Measurements from ENCODE around the gene CCR9. TPM values are rescaled to one million over a fixed set of nuclear protein-coding genes. Genes with fewer than 3 reads are reported as not detected.

Gene CCR9
- polyA plus RNA-seq, 1 donor from 2014 or later: not detected

DNA sequence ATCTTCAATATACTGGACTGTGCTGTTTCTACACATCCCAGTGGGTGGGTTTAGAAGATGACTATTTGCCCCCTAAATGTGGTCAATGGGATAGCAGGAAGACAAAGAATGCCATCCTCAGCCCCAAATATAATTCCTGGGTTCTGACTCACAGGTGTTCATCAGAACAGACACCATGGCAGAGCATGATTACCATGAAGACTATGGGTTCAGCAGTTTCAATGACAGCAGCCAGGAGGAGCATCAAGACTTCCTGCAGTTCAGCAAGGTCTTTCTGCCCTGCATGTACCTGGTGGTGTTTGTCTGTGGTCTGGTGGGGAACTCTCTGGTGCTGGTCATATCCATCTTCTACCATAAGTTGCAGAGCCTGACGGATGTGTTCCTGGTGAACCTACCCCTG is 60.0 kb downstream of the CCR9 start:
- H3K4me3 ChIP-seq (ENCODE audit: low read length): no peak overlapping the region
- no peaks in the 10 kb centered on the region for H3K27me3 ChIP-seq (ENCODE audit: insufficient read depth, low read depth, low read length)
- no peak overlapping the region for H2AFZ ChIP-seq (ENCODE audit: low read depth, low read length)
- no peak overlapping the region for H3K9ac ChIP-seq (ENCODE audit: low read length)
- no peaks in the 10 kb centered on the region for H4K20me1 ChIP-seq (ENCODE audit: insufficient read depth)
- H3K4me2 ChIP-seq (ENCODE audit: low read length): no peak overlapping the region
- H3K79me2 ChIP-seq (replicated peaks; ENCODE audit: insufficient read depth, low read length): no peaks in the 10 kb centered on the region
- TF ChIP-seq, protein P1, sequence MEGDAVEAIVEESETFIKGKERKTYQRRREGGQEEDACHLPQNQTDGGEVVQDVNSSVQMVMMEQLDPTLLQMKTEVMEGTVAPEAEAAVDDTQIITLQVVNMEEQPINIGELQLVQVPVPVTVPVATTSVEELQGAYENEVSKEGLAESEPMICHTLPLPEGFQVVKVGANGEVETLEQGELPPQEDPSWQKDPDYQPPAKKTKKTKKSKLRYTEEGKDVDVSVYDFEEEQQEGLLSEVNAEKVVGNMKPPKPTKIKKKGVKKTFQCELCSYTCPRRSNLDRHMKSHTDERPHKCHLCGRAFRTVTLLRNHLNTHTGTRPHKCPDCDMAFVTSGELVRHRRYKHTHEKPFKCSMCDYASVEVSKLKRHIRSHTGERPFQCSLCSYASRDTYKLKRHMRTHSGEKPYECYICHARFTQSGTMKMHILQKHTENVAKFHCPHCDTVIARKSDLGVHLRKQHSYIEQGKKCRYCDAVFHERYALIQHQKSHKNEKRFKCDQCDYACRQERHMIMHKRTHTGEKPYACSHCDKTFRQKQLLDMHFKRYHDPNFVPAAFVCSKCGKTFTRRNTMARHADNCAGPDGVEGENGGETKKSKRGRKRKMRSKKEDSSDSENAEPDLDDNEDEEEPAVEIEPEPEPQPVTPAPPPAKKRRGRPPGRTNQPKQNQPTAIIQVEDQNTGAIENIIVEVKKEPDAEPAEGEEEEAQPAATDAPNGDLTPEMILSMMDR (IDR thresholded peaks at IDR 0.05; ENCODE audit: poor library complexity, severe bottlenecking): no peak
- TF ChIP-seq RAD21 (conservative IDR thresholded peaks at IDR 0.05) (no peak), EP300 (conservative IDR thresholded peaks at IDR 0.05; ENCODE audit: poor library complexity, severe bottlenecking) (no peak), POLR2AphosphoS5 (IDR thresholded peaks at IDR 0.05) (no peak), EZH2 (IDR thresholded peaks at IDR 0.05; ENCODE audit: borderline replicate concordance, insufficient read depth, low read length, poor library complexity, severe bottlenecking) (no peak), SMC3 (conservative IDR thresholded peaks at IDR 0.05; ENCODE audit: poor library complexity) (no peak), TAF1 (IDR thresholded peaks at IDR 0.05; ENCODE audit: low read depth) (no peak), MXI1 (conservative IDR thresholded peaks at IDR 0.05; ENCODE audit: poor library complexity, severe bottlenecking) (no peak)
- TF ChIP-seq, protein P2, sequence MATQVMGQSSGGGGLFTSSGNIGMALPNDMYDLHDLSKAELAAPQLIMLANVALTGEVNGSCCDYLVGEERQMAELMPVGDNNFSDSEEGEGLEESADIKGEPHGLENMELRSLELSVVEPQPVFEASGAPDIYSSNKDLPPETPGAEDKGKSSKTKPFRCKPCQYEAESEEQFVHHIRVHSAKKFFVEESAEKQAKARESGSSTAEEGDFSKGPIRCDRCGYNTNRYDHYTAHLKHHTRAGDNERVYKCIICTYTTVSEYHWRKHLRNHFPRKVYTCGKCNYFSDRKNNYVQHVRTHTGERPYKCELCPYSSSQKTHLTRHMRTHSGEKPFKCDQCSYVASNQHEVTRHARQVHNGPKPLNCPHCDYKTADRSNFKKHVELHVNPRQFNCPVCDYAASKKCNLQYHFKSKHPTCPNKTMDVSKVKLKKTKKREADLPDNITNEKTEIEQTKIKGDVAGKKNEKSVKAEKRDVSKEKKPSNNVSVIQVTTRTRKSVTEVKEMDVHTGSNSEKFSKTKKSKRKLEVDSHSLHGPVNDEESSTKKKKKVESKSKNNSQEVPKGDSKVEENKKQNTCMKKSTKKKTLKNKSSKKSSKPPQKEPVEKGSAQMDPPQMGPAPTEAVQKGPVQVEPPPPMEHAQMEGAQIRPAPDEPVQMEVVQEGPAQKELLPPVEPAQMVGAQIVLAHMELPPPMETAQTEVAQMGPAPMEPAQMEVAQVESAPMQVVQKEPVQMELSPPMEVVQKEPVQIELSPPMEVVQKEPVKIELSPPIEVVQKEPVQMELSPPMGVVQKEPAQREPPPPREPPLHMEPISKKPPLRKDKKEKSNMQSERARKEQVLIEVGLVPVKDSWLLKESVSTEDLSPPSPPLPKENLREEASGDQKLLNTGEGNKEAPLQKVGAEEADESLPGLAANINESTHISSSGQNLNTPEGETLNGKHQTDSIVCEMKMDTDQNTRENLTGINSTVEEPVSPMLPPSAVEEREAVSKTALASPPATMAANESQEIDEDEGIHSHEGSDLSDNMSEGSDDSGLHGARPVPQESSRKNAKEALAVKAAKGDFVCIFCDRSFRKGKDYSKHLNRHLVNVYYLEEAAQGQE (IDR thresholded peaks at IDR 0.05; ENCODE audit: borderline replicate concordance): no peak
- H3K9me3 ChIP-seq (ENCODE audit: low read length): no peaks in the 10 kb centered on the region
- no peak overlapping the region for H3K27ac ChIP-seq (ENCODE audit: low read length)
- H3K36me3 ChIP-seq (ENCODE audit: insufficient read depth, low read length): no peaks in the 10 kb centered on the region
- H3F3A ChIP-seq (ENCODE audit: insufficient read depth, low read length, poor library complexity, severe bottlenecking): no peaks in the 10 kb centered on the region
- no peaks in the 10 kb centered on the region for H3K9me2 ChIP-seq (ENCODE audit: insufficient read depth, low read length)

DNA sequence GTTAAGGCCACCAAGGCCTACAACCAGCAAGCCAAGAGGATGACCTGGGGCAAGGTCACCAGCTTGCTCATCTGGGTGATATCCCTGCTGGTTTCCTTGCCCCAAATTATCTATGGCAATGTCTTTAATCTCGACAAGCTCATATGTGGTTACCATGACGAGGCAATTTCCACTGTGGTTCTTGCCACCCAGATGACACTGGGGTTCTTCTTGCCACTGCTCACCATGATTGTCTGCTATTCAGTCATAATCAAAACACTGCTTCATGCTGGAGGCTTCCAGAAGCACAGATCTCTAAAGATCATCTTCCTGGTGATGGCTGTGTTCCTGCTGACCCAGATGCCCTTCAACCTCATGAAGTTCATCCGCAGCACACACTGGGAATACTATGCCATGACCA is 60.5 kb downstream of the CCR9 start:
- no peak overlapping the region for H3K4me2 ChIP-seq (ENCODE audit: low read length)
- H3K27me3 ChIP-seq (ENCODE audit: insufficient read depth, low read depth, low read length): no peaks in the 10 kb centered on the region
- H3K36me3 ChIP-seq (ENCODE audit: insufficient read depth, low read length): no peaks in the 10 kb centered on the region
- H4K20me1 ChIP-seq (ENCODE audit: insufficient read depth): no peaks in the 10 kb centered on the region
- H3K9me3 ChIP-seq (ENCODE audit: low read length): no peaks in the 10 kb centered on the region
- no peak overlapping the region for H3K4me3 ChIP-seq (ENCODE audit: low read length)
- H3K9ac ChIP-seq (ENCODE audit: low read length): no peak overlapping the region
- no peak for TF ChIP-seq MXI1 (conservative IDR thresholded peaks at IDR 0.05; ENCODE audit: poor library complexity, severe bottlenecking)
- TF ChIP-seq, protein P1 (IDR thresholded peaks at IDR 0.05; ENCODE audit: poor library complexity, severe bottlenecking): no peak
- TF ChIP-seq SMC3 (conservative IDR thresholded peaks at IDR 0.05; ENCODE audit: poor library complexity): no peak
- TF ChIP-seq, protein P2 (IDR thresholded peaks at IDR 0.05; ENCODE audit: borderline replicate concordance): no peak
- no peak for TF ChIP-seq EZH2 (IDR thresholded peaks at IDR 0.05; ENCODE audit: borderline replicate concordance, insufficient read depth, low read length, poor library complexity, severe bottlenecking)
- TF ChIP-seq TAF1 (IDR thresholded peaks at IDR 0.05; ENCODE audit: low read depth): no peak
- no peak for TF ChIP-seq RAD21 (conservative IDR thresholded peaks at IDR 0.05)
- TF ChIP-seq POLR2AphosphoS5 (IDR thresholded peaks at IDR 0.05): no peak
- TF ChIP-seq EP300 (conservative IDR thresholded peaks at IDR 0.05; ENCODE audit: poor library complexity, severe bottlenecking): no peak
- H2AFZ ChIP-seq (ENCODE audit: low read depth, low read length): no peak overlapping the region
- no peaks in the 10 kb centered on the region for H3K9me2 ChIP-seq (ENCODE audit: insufficient read depth, low read length)
- no peaks in the 10 kb centered on the region for H3F3A ChIP-seq (ENCODE audit: insufficient read depth, low read length, poor library complexity, severe bottlenecking)
- H3K27ac ChIP-seq (ENCODE audit: low read length): no peak overlapping the region
- H3K79me2 ChIP-seq (replicated peaks; ENCODE audit: insufficient read depth, low read length): no peaks in the 10 kb centered on the region
